Heart left ventricle (tissue), 13 donors: ENCODE data around the gene PIF1.

ENCODE experiments used
- POLR2A ChIP-seq, 2 donors: fragments of 450-650 bp; IDR thresholded peaks; one replicate each; pipeline ENCODE4 v1.6.1; 2017; ENCODE audit warnings: antibody characterized with exemption in 2 of 2, mild to moderate bottlenecking in 2 of 2, moderate library complexity in 2 of 2
- TF ChIP-seq, protein P1 (sequence below), 12 donors: fragments of 200-600 bp; sonication (generic) in 4 of 12; IDR thresholded peaks; one replicate each; pipeline versions ENCODE4 v1.5.0 to v1.8.0; 2018 to 2022; ENCODE audit warnings: antibody characterized with exemption in 12 of 12, mild to moderate bottlenecking in 5 of 12
- donor health status: ischemic (EF 13 %, LVEDD 7.1; RV severe dilation, severe dysfunction).
- donor health status: DM: no; HTN: yes; CAD: no.
- donor health status: DM: no; HTN: no; CAD: no.
- donor health status: ischemic (EF 25% LVEDD 6.9; RV normal size, moderate dysfunction).
- donor health status: ischemic (EF 25% LVEDD 5.7; RV mildly dilated, moderate dysfunction).
- donor health status: ischemic (EF 35%, LVEDD 5.7; RV mildly dilated, moderate dysfunction).
- donor health status: nonischemic (EF 11% LVEDD 7.7; RV severe dilation, severe dysfunction).
- donor health status: DM: yes; HTN: yes; CAD: no.
- donor health status: PGD.
- donor health status: ischemic (EF 29% LVEDD 5.4; RV normal size, mild dysfunction).
- donor health status: nonischemic (EF 23%, LVEDD 6.1; RV moderate dilation, normal function).

DNA sequence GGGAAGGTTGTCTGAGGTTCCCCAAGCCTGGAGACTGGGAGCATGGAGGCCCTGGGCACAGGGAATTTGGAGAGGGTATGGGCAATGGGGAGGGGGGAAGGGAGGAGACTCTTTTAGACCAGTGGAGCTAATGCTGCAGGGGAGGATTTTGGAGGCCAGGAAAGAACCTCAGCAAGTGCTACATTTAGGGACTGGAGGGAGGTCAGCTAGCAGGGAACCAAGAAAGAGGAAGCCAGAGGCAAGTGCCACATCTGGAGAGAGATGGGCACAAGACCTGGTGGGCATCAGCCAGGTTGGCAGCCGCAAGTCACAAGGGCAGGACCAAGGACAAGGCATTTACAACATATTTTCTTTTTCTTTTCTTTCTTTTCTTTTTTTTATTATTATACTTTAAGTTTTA is 37.0 kb upstream of the PIF1 start:
- TF ChIP-seq, protein P1, sequence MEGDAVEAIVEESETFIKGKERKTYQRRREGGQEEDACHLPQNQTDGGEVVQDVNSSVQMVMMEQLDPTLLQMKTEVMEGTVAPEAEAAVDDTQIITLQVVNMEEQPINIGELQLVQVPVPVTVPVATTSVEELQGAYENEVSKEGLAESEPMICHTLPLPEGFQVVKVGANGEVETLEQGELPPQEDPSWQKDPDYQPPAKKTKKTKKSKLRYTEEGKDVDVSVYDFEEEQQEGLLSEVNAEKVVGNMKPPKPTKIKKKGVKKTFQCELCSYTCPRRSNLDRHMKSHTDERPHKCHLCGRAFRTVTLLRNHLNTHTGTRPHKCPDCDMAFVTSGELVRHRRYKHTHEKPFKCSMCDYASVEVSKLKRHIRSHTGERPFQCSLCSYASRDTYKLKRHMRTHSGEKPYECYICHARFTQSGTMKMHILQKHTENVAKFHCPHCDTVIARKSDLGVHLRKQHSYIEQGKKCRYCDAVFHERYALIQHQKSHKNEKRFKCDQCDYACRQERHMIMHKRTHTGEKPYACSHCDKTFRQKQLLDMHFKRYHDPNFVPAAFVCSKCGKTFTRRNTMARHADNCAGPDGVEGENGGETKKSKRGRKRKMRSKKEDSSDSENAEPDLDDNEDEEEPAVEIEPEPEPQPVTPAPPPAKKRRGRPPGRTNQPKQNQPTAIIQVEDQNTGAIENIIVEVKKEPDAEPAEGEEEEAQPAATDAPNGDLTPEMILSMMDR (IDR thresholded peaks at IDR 0.05): no peak
- no peak for TF ChIP-seq POLR2A (IDR thresholded peaks at IDR 0.05)
